DMS114 treated with DMSO at 0.1 percent for 48 hours (cell line): ENCODE results near the gene WNT8B.
A peak's percentile ranks its signal among the peaks of the same experiment; 100 is the strongest.

ENCODE experiments used
- DNase-seq: peaks from one replicate; lab custom pipeline; 2025; ENCODE audit not compliant: unreplicated experiment; lab: John Stamatoyannopoulos, UW

Gene WNT8B

GRCh38 chr10:100518761-100519241, 56.0 kb downstream of the WNT8B start:
- DNase-seq, result peak; percentile 73

GRCh38 chr10:100519311-100520051, 56.7 kb downstream of the WNT8B start, which contains the start of gene SEC31B:
TSS of gene SEC31B (minus strand) at chr10:100519861. CDS start at chr10:100516952, 2,909 bp downstream.
- no peak for DNase-seq

GRCh38 chr10:100520811-100521210, 58.0 kb downstream of the WNT8B start:
- DNase-seq, result no peak

- no peak for DNase-seq
Measured at GRCh38 chr10:100522107-100522801, 59.4 kb downstream of the WNT8B start.

- DNase-seq, result no peak
Measured at GRCh38 chr10:100522945-100523344, 60.1 kb downstream of the WNT8B start.

- no peak for DNase-seq
Measured at GRCh38 chr10:100524206-100524605, 61.4 kb downstream of the WNT8B start.

GRCh38 chr10:100524638-100525037, 61.8 kb downstream of the WNT8B start:
- peak; percentile 18 for DNase-seq

GRCh38 chr10:100528123-100528886, 65.5 kb downstream of the WNT8B start:
- DNase-seq, result no peak

- no peak for DNase-seq
Measured at GRCh38 chr10:100528921-100529474, 66.2 kb downstream of the WNT8B start.

- peak; percentile 85 for DNase-seq
Measured at GRCh38 chr10:100529475-100530298, 66.9 kb downstream of the WNT8B start, which contains the start of gene NDUFB8. TSS of gene NDUFB8 (minus strand) at chr10:100529871. CDS start at chr10:100529851, 20 bp downstream.

GRCh38 chr10:100531761-100532160, 69.0 kb downstream of the WNT8B start:
- no peak for DNase-seq
